Measurements from ENCODE around the gene KCTD5.

Gene KCTD5

GRCh38 chr16:2720719-2721633, 38.7 kb downstream of the KCTD5 start (continued):
- peak; percentile 88 for TF ChIP-seq KLF10 (tag by site-specific recombination; IDR thresholded peaks at IDR 0.05)
- no peak for TF ChIP-seq BCL6B (tag by site-specific recombination; IDR thresholded peaks at IDR 0.05)
- no peak for TF ChIP-seq SCRT2 (tag by site-specific recombination; IDR thresholded peaks at IDR 0.05)
- TF ChIP-seq ZNF501 (tag by site-specific recombination; IDR thresholded peaks at IDR 0.05) = 0 out of 2 replicates have a peak, but pooled peaks have one; percentile 28
- TF ChIP-seq ZNF354C (tag by site-specific recombination; IDR thresholded peaks at IDR 0.05; ENCODE audit: borderline replicate concordance, low read depth) = no peak
- peak; percentile 18; the same call in 1 of the 2 replicates for TF ChIP-seq ZNF449 (tag by site-specific recombination; IDR thresholded peaks at IDR 0.05)
- peak; percentile 38; the same call in 1 of the 2 replicates for TF ChIP-seq PRDM4 (tag by site-specific recombination; IDR thresholded peaks at IDR 0.05)
- TF ChIP-seq ZBTB8A (tag by site-specific recombination; IDR thresholded peaks at IDR 0.05) = peak; percentile 91
- TF ChIP-seq BCL11A (tag by site-specific recombination; IDR thresholded peaks at IDR 0.05; ENCODE audit: low read depth) = no peak
- no peak for TF ChIP-seq ZSCAN16 (tag by site-specific recombination; IDR thresholded peaks at IDR 0.05)
- TF ChIP-seq GFI1B (tag by site-specific recombination; IDR thresholded peaks at IDR 0.05) = no peak
- TF ChIP-seq ZNF138 (tag by site-specific recombination; IDR thresholded peaks at IDR 0.05; ENCODE audit: borderline replicate concordance) = no peak
- TF ChIP-seq REPIN1 (tag by site-specific recombination; IDR thresholded peaks at IDR 0.05; ENCODE audit: low read depth) = no peak
- no peak for TF ChIP-seq ZNF23 (tag by site-specific recombination; IDR thresholded peaks at IDR 0.05; ENCODE audit: borderline replicate concordance)
- no peak for TF ChIP-seq ZNF664 (tag by site-specific recombination; IDR thresholded peaks at IDR 0.05)
- TF ChIP-seq PRDM2 (tag by site-specific recombination; IDR thresholded peaks at IDR 0.05; ENCODE audit: borderline replicate concordance) = no peak
- TF ChIP-seq ZNF133 (tag by site-specific recombination; IDR thresholded peaks at IDR 0.05) = no peak
- no peak for TF ChIP-seq ZNF426 (tag by site-specific recombination; IDR thresholded peaks at IDR 0.05)
- TF ChIP-seq ZNF223 (tag by site-specific recombination; IDR thresholded peaks at IDR 0.05) = no peak
- peak; percentile 83 for TF ChIP-seq ZBTB26 (tag by site-specific recombination; optimal IDR thresholded peaks at IDR 0.05)
- no peak for TF ChIP-seq ZNF549 (tag by site-specific recombination; IDR thresholded peaks at IDR 0.05)
- TF ChIP-seq TRIM28 (IDR thresholded peaks at IDR 0.05; ENCODE audit: borderline replicate concordance, low read length) = no peak
- TF ChIP-seq SP7 (tag by site-specific recombination; IDR thresholded peaks at IDR 0.05) = no peak
